HCT116 (cell line): ENCODE measurements around the gene SRP9. TPM values are rescaled to one million over a fixed set of nuclear protein-coding genes. Genes with fewer than 3 reads are reported as not detected.
"Not testable (repeated sequence)": the region's sequence is repeated elsewhere in the genome, so short reads cannot be mapped to it uniquely, and the experiment has no call there.

ENCODE experiments used
- ATAC-seq: fragments of 200-7000 bp; cut with Tn5 transposase; 2 replicates; pipeline ENCODE4 v1.9.1; 2020; ENCODE audit warnings: mild to moderate bottlenecking, moderate library complexity
- BruUV-seq: library from RNA; stranded (reverse); fragments of 400-500 nt; replicated peaks from 2 replicates; lab custom pipeline; 2021; lab: Mats Ljungman, UMichigan
- CTCF ChIA-PET: fragments of 300-600 bp; sonication (Branson Sonifier 250); formaldehyde crosslinking; loops from one replicate; lab custom pipeline; 2021; ENCODE audit warnings: antibody characterized with exemption; lab: Charles Lee
- POLR2A ChIA-PET: fragments of 300-600, 350-600 bp; sonication (Branson Sonifier 250); formaldehyde crosslinking; loops from one replicate; lab custom pipeline; 2021; ENCODE audit warnings: antibody characterized with exemption; lab: Charles Lee
- RAD21 ChIA-PET, 2 experiments: fragments of 300-600 bp; sonication (Branson Sonifier 250); formaldehyde crosslinking; loops; one replicate each; lab custom pipeline; 2023; ENCODE audit warnings: low total read pairs in 2 of 2; ENCODE audit not compliant: uncharacterized antibody in 2 of 2, unreplicated experiment in 2 of 2, low non-redundant PET in 1 of 2; lab: Charles Lee
- DNase-seq: peaks from one replicate; pipeline ENCODE4 v3.0.0-alpha.2; 2010; ENCODE audit warnings: low read depth, low spot score
- H2AFZ ChIP-seq: fragments of 200-600 bp; shearing (Covaris generic), sonication (generic); 2 replicates; pipeline ENCODE4 v1.6.1; 2017; ENCODE audit warnings: low read depth, mixed run types, mixed read lengths, antibody characterized with exemption, low read length; ENCODE audit not compliant: poor library complexity, severe bottlenecking
- H3K27ac ChIP-seq: 2 replicates; pipeline ENCODE4 v1.5.1; 2012; ENCODE audit warnings: low read depth, low read length
- H3K27me3 ChIP-seq: fragments of 200-600 bp; sonication (generic); 2 replicates; pipeline ENCODE4 v1.6.1; 2016; ENCODE audit warnings: mixed run types, low read length, mixed read lengths; ENCODE audit not compliant: insufficient read depth
- H3K36me3 ChIP-seq, 2 experiments: fragments of 200-500 bp in 1 of 2; fragments of 200-600 bp in 1 of 2; sonication (Bioruptor generic) in 1 of 2; sonication (generic) in 1 of 2; 2 replicates each; pipeline versions ENCODE4 v1.5.1 to v1.6.1; 2014 to 2016; ENCODE audit warnings: low read length in 2 of 2, inconsistent platforms in 1 of 2, mixed read lengths in 1 of 2, mixed run types in 1 of 2; ENCODE audit not compliant: insufficient read depth in 2 of 2, control insufficient read depth in 1 of 2
- H3K4me1 ChIP-seq, 2 experiments: fragments of 200-600 bp in 1 of 2; sonication (generic) in 1 of 2; 2 replicates each; pipeline versions ENCODE4 v1.5.1 to v1.6.1; 2012 to 2017; ENCODE audit warnings: low read length in 2 of 2, inconsistent platforms in 1 of 2, mild to moderate bottlenecking in 1 of 2, mixed read lengths in 1 of 2, mixed run types in 1 of 2, moderate library complexity in 1 of 2; ENCODE audit not compliant: insufficient read depth in 2 of 2, control insufficient read depth in 1 of 2
- H3K4me2 ChIP-seq: fragments of 200-600 bp; sonication (generic); 2 replicates; pipeline ENCODE4 v1.6.1; 2017; ENCODE audit warnings: mixed run types, low read length, mixed read lengths
- H3K4me3 ChIP-seq, 2 experiments: fragments of 200-600 bp in 1 of 2; sonication (generic) in 1 of 2; replicated peaks in 1 of 2; 2 replicates each; pipeline ENCODE4 v1.5.1; 2011 to 2016; ENCODE audit warnings: low read length in 2 of 2, control low read depth in 1 of 2, low read depth in 1 of 2, mild to moderate bottlenecking in 1 of 2, mixed read lengths in 1 of 2, mixed run types in 1 of 2
- H3K79me2 ChIP-seq: fragments of 200-600 bp; sonication (generic); 2 replicates; pipeline ENCODE4 v1.6.1; 2017; ENCODE audit warnings: mild to moderate bottlenecking, mixed run types, low read length, moderate library complexity, mixed read lengths; ENCODE audit not compliant: insufficient read depth
- H3K9ac ChIP-seq: fragments of 200-600 bp; sonication (generic); 2 replicates; pipeline ENCODE4 v1.6.1; 2016; ENCODE audit warnings: low read length, mixed read lengths
- H3K9me2 ChIP-seq: fragments of 200-600 bp; sonication (generic), shearing (Covaris generic); 2 replicates; pipeline ENCODE4 v1.6.1; 2017; ENCODE audit warnings: mixed run types, mild to moderate bottlenecking, moderate library complexity; ENCODE audit not compliant: insufficient read depth
- H3K9me3 ChIP-seq, 2 experiments: fragments of 200-500 bp in 1 of 2; fragments of 200-600 bp in 1 of 2; sonication (Bioruptor generic) in 1 of 2; sonication (generic) in 1 of 2; 2 replicates each; pipeline ENCODE4 v1.6.1; 2014 to 2017; ENCODE audit warnings: low read length in 2 of 2, mixed read lengths in 2 of 2, inconsistent platforms in 1 of 2, low read depth in 1 of 2, mild to moderate bottlenecking in 1 of 2, mixed run types in 1 of 2, moderate library complexity in 1 of 2; ENCODE audit not compliant: control insufficient read depth in 1 of 2, insufficient read depth in 1 of 2
- H4K20me1 ChIP-seq: fragments of 200-600 bp; sonication (generic), shearing (Covaris generic); 2 replicates; pipeline ENCODE4 v1.6.1; 2017; ENCODE audit warnings: mixed run types, mild to moderate bottlenecking, moderate library complexity; ENCODE audit not compliant: insufficient read depth
- CBX3 ChIP-seq: IDR thresholded peaks from 2 replicates; pipeline ENCODE4 v1.6.1; 2012; ENCODE audit warnings: low read depth
- CEBPB ChIP-seq: IDR thresholded peaks from 2 replicates; pipeline ENCODE4 v1.6.1; 2012; ENCODE audit warnings: low read depth
- CTCF ChIP-seq, 3 experiments: fragments of 200-600 bp in 1 of 3; sonication (generic) in 1 of 3; IDR thresholded peaks in 2 of 3; conservative IDR thresholded peaks in 1 of 3; 2 replicates each; pipeline ENCODE4 v1.5.1; 2012 to 2017; ENCODE audit warnings: low read depth in 2 of 3, low read length in 2 of 3, antibody characterized with exemption in 1 of 3, borderline replicate concordance in 1 of 3, control low read depth in 1 of 3, mild to moderate bottlenecking in 1 of 3, mixed read lengths in 1 of 3, mixed run types in 1 of 3, moderate library complexity in 1 of 3; ENCODE audit not compliant: insufficient read depth in 1 of 3
- EGR1 ChIP-seq: IDR thresholded peaks from 2 replicates; pipeline ENCODE4 v1.6.1; 2012; ENCODE audit warnings: low read depth
- EZH2phosphoT487 ChIP-seq: fragments of 200-600 bp; IDR thresholded peaks from 2 replicates; pipeline ENCODE4 v1.6.1; 2018; ENCODE audit warnings: antibody characterized with exemption, borderline replicate concordance
- FOSL1 ChIP-seq: IDR thresholded peaks from 2 replicates; pipeline ENCODE4 v1.6.1; 2012; ENCODE audit warnings: low read depth
- JUND ChIP-seq: IDR thresholded peaks from 2 replicates; pipeline ENCODE4 v1.6.1; 2012
- MAX ChIP-seq: IDR thresholded peaks from 2 replicates; pipeline ENCODE4 v1.6.1; 2012
- POLR2A ChIP-seq: IDR thresholded peaks from 2 replicates; pipeline ENCODE4 v1.7.0; 2011; ENCODE audit warnings: borderline replicate concordance; ENCODE audit not compliant: insufficient read depth, insufficient read length; ENCODE audit errors: extremely low read depth
- POLR2AphosphoS5 ChIP-seq: IDR thresholded peaks from 2 replicates; pipeline ENCODE4 v1.6.1; 2011; ENCODE audit warnings: mild to moderate bottlenecking, low read depth, low read length, moderate library complexity
- RAD21 ChIP-seq: IDR thresholded peaks from 2 replicates; pipeline ENCODE4 v1.6.1; 2012; ENCODE audit warnings: low read depth, mild to moderate bottlenecking
- SIN3A ChIP-seq: IDR thresholded peaks from 2 replicates; pipeline ENCODE4 v1.6.1; 2012; ENCODE audit warnings: low read depth
- YY1 ChIP-seq: IDR thresholded peaks from 2 replicates; pipeline ENCODE4 v1.6.1; 2011; ENCODE audit warnings: low read length, low read depth, moderate library complexity, mild to moderate bottlenecking; ENCODE audit not compliant: insufficient replicate concordance; ENCODE audit errors: extremely low read depth
- ZFX ChIP-seq: fragments of 450-650 bp; IDR thresholded peaks from 2 replicates; pipeline ENCODE4 v1.6.1; 2017
- ZNF274 ChIP-seq: fragments of 200-500 bp; sonication (Bioruptor generic); IDR thresholded peaks from 2 replicates; pipeline ENCODE4 v1.6.1; 2014; ENCODE audit warnings: mild to moderate bottlenecking, low read depth, low read length, inconsistent platforms
- intact Hi-C: fragments of 100-400 bp; cut with micrococcal nuclease; formaldehyde crosslinking; loops from 2 replicates; pipeline ENCODE4 v1.10.0; 2022
- total RNA-seq: library from RNA; stranded (reverse); gene quantifications from one replicate; pipeline ENCODE4 v1.2.1, GENCODE V29; 2021; ENCODE audit not compliant: unreplicated experiment

SRP9 gene
- total RNA-seq, 1 experiment from 2014 or later: 220 TPM

DNA sequence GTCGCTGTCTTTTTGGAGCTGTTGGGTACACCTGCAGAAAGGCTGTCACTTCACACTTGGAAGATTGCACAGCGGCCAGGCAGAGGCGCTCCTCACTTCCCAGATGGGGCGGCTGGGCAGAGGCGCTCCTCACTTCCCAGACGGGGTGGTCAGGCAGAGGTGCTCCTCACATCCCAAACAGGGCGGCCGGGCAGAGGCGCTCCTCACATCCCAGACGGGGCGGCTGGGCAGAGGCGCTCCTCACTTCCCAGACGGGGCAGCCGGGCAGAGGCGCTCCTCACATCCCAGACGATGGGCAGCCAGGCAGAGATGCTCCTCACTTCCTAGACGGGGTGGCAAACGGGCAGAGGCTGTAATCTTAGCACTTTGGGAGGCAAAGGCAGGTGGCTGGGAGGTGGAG is 18.5 kb downstream of the SRP9 start:
- H3K9me3 ChIP-seq, H3K4me2 ChIP-seq, H3K9ac ChIP-seq, H3K27ac ChIP-seq, H3K4me1 ChIP-seq, H4K20me1 ChIP-seq, H3K36me3 ChIP-seq, POLR2A ChIA-PET, RAD21 ChIA-PET, H3K4me3 ChIP-seq, H3K27me3 ChIP-seq, intact Hi-C loops, CTCF ChIA-PET, H3K79me2 ChIP-seq, H3K9me2 ChIP-seq, DNase-seq, H2AFZ ChIP-seq, BruUV-seq, ATAC-seq: not testable (repeated sequence)

DNA sequence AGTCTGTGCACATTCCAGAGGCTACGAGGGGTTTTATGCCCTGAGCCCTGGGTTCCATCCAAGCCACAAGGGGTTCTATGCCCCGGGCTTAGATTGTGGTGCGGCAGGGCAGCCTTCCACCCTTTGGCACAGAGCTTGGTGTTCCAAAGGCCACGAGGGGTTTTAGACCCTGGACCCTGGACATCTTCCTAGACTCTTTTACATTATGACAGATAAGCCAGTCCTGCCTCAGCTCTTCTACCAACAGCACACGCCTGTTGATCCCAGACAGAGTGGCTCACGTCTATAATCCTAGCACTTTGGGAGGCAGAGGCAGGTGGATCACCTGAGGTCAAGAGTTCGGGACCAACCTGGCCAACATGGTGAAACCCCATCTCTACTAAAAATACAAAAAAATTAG is 23.5 kb downstream of the SRP9 start:
- H3K36me3 ChIP-seq, POLR2A ChIA-PET, intact Hi-C loops, H3K9ac ChIP-seq, H2AFZ ChIP-seq, DNase-seq, BruUV-seq, ATAC-seq, H3K9me3 ChIP-seq, CTCF ChIA-PET, H3K27ac ChIP-seq, H3K27me3 ChIP-seq, H3K4me3 ChIP-seq, RAD21 ChIA-PET, H3K79me2 ChIP-seq, H4K20me1 ChIP-seq, H3K4me2 ChIP-seq, H3K4me1 ChIP-seq, H3K9me2 ChIP-seq: not testable (repeated sequence)

DNA sequence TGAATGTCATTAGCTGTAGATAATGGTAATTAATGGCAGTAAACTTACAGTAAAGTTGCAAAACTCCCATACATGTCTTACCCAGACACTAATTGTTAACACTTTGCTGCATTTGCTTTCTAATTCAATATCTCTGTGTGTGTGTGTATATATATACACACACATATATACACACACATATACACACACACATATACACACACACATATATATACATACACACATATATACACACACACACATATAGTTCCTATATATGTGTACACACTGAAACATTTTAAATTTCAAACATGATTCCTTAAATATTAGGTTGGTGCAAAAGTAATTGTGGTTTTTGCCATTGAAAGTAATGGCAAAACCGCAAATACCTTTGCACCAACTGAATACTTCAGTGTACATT is 28.6 kb downstream of the SRP9 start:
- intact Hi-C loops: no loop called here
- Histone ChIP-seq H3K9me2 (no peaks in the 10 kb centered on the region), H3K4me1 (peaks cover 5 to 12% of the 10 kb centered on the region in 2 experiments), H3K4me2 (no peak overlapping the region), H3K4me3 (no peak overlapping the region), H3K36me3 (no peaks in the 10 kb centered on the region), H4K20me1 (no peaks in the 10 kb centered on the region), H3K27me3 (no peaks in the 10 kb centered on the region), H3K9ac (no peak overlapping the region), H3K27ac (no peak overlapping the region), H3K9me3 (no peaks in the 10 kb centered on the region), H3K79me2 (no peaks in the 10 kb centered on the region), H2AFZ (no peak overlapping the region)
- DNase-seq (no peak), ATAC-seq (no peak)
- ChIA-PET RAD21 (no interaction called here), CTCF (interaction anchor here (0.9 kb wide), 1 partner anchor 14 kb away, joined by 3 read pairs; no protein-coding TSS in a partner anchor), POLR2A (no interaction called here)
- no TSS peak for BruUV-seq
- TF ChIP-seq ZNF274 (no peak), POLR2A (no peak), CBX3 (no peak), SIN3A (no peak), ZFX (no peak), JUND (no peak), YY1 (no peak), CTCF (IDR thresholded peaks at IDR 0.05 in 2 of 3, conservative IDR thresholded peaks at IDR 0.05 in 1 of 3; ENCODE audit: borderline replicate concordance in 1 of 3, insufficient read depth in 1 of 3, low read depth in 2 of 3, low read length in 2 of 3) (no peak), POLR2AphosphoS5 (no peak), EGR1 (no peak), CEBPB (no peak), EZH2phosphoT487 (no peak), MAX (no peak), RAD21 (no peak), FOSL1 (no peak)
